B cell (primary cell): ENCODE data around the gene TRAF3. TPM values are rescaled to one million over a fixed set of nuclear protein-coding genes. Genes with fewer than 3 reads are reported as not detected.

Experiments
- ATAC-seq: fragments of 200-7000 bp; cut with Tn5 transposase; one replicate; pipeline ENCODE4 v1.10.0; 2021; ENCODE audit warnings: low read depth, mild to moderate bottlenecking, moderate number of reproducible peaks, moderate library complexity
- CTCF ChIA-PET: fragments of 350-600 bp; sonication (Branson Sonifier 250); formaldehyde crosslinking; loops from one replicate; lab custom pipeline; 2021; ENCODE audit warnings: antibody characterized with exemption, inconsistent platforms; lab: Charles Lee
- POLR2A ChIA-PET: fragments of 350-600 bp; sonication (Branson Sonifier 250); formaldehyde crosslinking; loops from one replicate; lab custom pipeline; 2021; ENCODE audit warnings: antibody characterized with exemption; lab: Charles Lee
- DNase-seq: peaks from one replicate; pipeline ENCODE4 v3.0.0; 2013
- H2AFZ ChIP-seq: 2 replicates; pipeline ENCODE4 v1.6.1; 2012; ENCODE audit warnings: mild to moderate bottlenecking, low read depth, low read length; ENCODE audit not compliant: insufficient read depth, poor library complexity, severe bottlenecking
- H3K27ac ChIP-seq, 2 donors: 1 replicate in 1 of 2; 2 replicates in 1 of 2; pipeline ENCODE4 v1.5.1; 2012 to 2013; ENCODE audit warnings: low read length in 2 of 2, mild to moderate bottlenecking in 2 of 2, moderate library complexity in 1 of 2
- H3K27me3 ChIP-seq, 4 experiments: fragments of 200-600 bp in 1 of 4; sonication (generic) in 1 of 4; replicated peaks in 1 of 4; 1 replicate in 2 of 4; 2 replicates in 2 of 4; pipeline versions ENCODE4 v1.6.1 to v1.7.0; 2013 to 2016; ENCODE audit warnings: low read length in 3 of 4, mild to moderate bottlenecking in 2 of 4, mixed read lengths in 1 of 4, moderate library complexity in 1 of 4; ENCODE audit not compliant: insufficient read depth in 4 of 4, control insufficient read depth in 3 of 4; ENCODE audit errors: control extremely low read depth in 1 of 4
- H3K36me3 ChIP-seq, 2 experiments: replicated peaks in 1 of 2; 1 replicate in 1 of 2; 2 replicates in 1 of 2; pipeline versions ENCODE4 v1.6.1 to v1.7.1; 2013; ENCODE audit warnings: low read length in 1 of 2; ENCODE audit not compliant: insufficient read depth in 2 of 2, control insufficient read depth in 1 of 2; ENCODE audit errors: control extremely low read depth in 1 of 2, extremely low read depth in 1 of 2
- H3K4me1 ChIP-seq, 2 donors: fragments of 200-600 bp in 1 of 2; sonication (generic) in 1 of 2; 1 replicate in 1 of 2; 2 replicates in 1 of 2; pipeline versions ENCODE4 v1.5.1 to v1.6.1; 2013 to 2017; ENCODE audit warnings: low read length in 2 of 2; ENCODE audit not compliant: control insufficient read depth in 2 of 2, insufficient read depth in 2 of 2
- H3K4me2 ChIP-seq: replicated peaks from 2 replicates; pipeline ENCODE3; 2012; ENCODE audit warnings: mild to moderate bottlenecking, low read depth, low read length; ENCODE audit not compliant: poor library complexity, severe bottlenecking
- H3K4me3 ChIP-seq, 5 experiments: fragments of 200-600 bp in 1 of 5; sonication (generic) in 1 of 5; 1 replicate in 3 of 5; 2 replicates in 2 of 5; pipeline versions ENCODE4 v1.5.1 to v1.7.0; 2011 to 2016; ENCODE audit warnings: low read length in 4 of 5, mild to moderate bottlenecking in 4 of 5, low read depth in 2 of 5, control low read depth in 1 of 5, moderate library complexity in 1 of 5; ENCODE audit not compliant: insufficient read depth in 1 of 5; ENCODE audit errors: control extremely low read depth in 1 of 5, extremely low read depth in 1 of 5
- H3K79me2 ChIP-seq: fragments of 200-600 bp; sonication (generic); one replicate; pipeline ENCODE4 v1.6.0; 2016; ENCODE audit warnings: low read length; ENCODE audit not compliant: control insufficient read depth, insufficient read depth
- H3K9ac ChIP-seq: fragments of 200-600 bp; sonication (generic); 2 replicates; pipeline ENCODE4 v1.6.1; 2017; ENCODE audit warnings: mild to moderate bottlenecking, low read length, moderate library complexity
- H3K9me3 ChIP-seq, 3 donors: one replicate each; pipeline versions ENCODE4 v1.6.1 to v1.7.1; 2013; ENCODE audit warnings: low read length in 2 of 3; ENCODE audit not compliant: control insufficient read depth in 2 of 3, insufficient read depth in 1 of 3; ENCODE audit errors: control extremely low read depth in 1 of 3
- H4K20me1 ChIP-seq: 2 replicates; pipeline ENCODE4 v1.6.0; 2012; ENCODE audit warnings: mild to moderate bottlenecking, low read length; ENCODE audit not compliant: insufficient read depth, control insufficient read depth, poor library complexity, severe bottlenecking
- H3K27ac Mint-ChIP-seq: one replicate; pipeline ENCODE4 v1.8.0; 2021; ENCODE audit warnings: mixed read lengths
- H3K27me3 Mint-ChIP-seq: one replicate; pipeline ENCODE4 v1.8.0; 2021; ENCODE audit warnings: mixed read lengths
- H3K4me1 Mint-ChIP-seq: one replicate; pipeline ENCODE4 v1.8.0; 2021; ENCODE audit warnings: mixed read lengths
- H3K4me3 Mint-ChIP-seq: one replicate; pipeline ENCODE4 v1.8.0; 2021; ENCODE audit warnings: mixed read lengths
- H3K9me3 Mint-ChIP-seq: one replicate; pipeline ENCODE4 v1.8.0; 2022; ENCODE audit warnings: mixed read lengths; ENCODE audit not compliant: insufficient read depth
- CTCF ChIP-seq: fragments of 200-600 bp; IDR thresholded peaks from one replicate; pipeline ENCODE4 v1.8.0; 2022; ENCODE audit warnings: antibody characterized with exemption, mild to moderate bottlenecking
- EZH2 ChIP-seq: IDR thresholded peaks from 2 replicates; pipeline ENCODE4 v1.6.1; 2012; ENCODE audit warnings: borderline replicate concordance, low read depth, mild to moderate bottlenecking, moderate library complexity, low read length; ENCODE audit not compliant: insufficient read depth, poor library complexity, severe bottlenecking
- WGBS: methylation state at CpG from one replicate; pipeline ENCODE4 v1.1.5; 2013; ENCODE audit warnings: missing lambda C conversion rate; ENCODE audit not compliant: insufficient coverage; 5-methylcytosine and 5-hydroxymethylcytosine counted together
- intact Hi-C: fragments of 100-400 bp; cut with micrococcal nuclease; formaldehyde crosslinking; loops from one replicate; pipeline ENCODE4 v1.10.0; 2022
- polyA plus RNA-seq: library from polyadenylated mRNA; depleted of rRNA; stranded (reverse); fragments of >200 nt; gene quantifications from 2 replicates; pipeline ENCODE4 v1.2.3, GENCODE V29; 2012
- total RNA-seq, 2 donors: library from RNA; stranded (reverse); fragments of 120-200 nt in 1 of 2; gene quantifications; 1 replicate in 1 of 2; 2 replicates in 1 of 2; pipeline versions ENCODE4 v1.2.3 to v1.2.4, GENCODE V29; 2013 to 2022

TRAF3 gene
- total and polyA plus RNA-seq, 2 donors (not counting 1 experiment from before 2014, with no cell fraction given) = 42.8 to 89.8 TPM

DNA sequence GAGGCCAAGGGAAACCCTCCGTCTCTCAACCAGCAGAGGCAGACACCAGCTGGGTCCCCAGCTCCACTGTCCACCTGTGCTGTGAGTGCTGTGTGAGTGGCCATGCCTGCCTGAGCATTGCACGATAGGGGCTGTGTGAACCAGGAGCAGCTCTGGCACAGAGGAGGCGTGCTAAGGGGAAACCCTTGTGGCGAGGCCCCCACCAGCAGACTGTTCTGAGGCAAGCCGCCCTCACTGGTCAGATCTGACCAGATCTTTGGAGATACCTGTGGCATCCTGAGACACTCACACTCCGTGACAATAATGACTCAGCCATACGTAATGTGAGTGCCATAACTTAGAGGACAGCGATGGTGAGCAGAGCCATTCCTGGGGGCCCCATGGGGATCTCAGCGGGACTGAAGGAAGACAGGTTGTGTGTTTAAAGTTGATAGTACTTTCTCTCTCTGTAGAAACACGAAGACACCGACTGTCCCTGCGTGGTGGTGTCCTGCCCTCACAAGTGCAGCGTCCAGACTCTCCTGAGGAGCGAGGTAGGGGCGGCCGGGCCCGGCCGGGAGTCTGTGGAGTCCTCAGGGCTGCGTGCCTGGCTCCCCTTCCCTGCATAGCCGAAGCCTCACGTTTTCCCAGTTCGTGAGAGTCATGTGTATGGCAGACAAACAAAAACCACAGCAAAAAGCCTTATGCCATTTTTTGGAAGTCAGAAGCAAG is 108.6 kb downstream of the TRAF3 start:
- POLR2A ChIA-PET = no interaction called here
- H3K27ac ChIP-seq = no peak overlapping the region
- Mint-ChIP-seq H3K4me1 (no peaks in the 10 kb centered on the region), H3K4me3 (no peak overlapping the region), H3K27me3 (no peaks in the 10 kb centered on the region), H3K27ac (no peak overlapping the region), H3K9me3 (no peaks in the 10 kb centered on the region)
- peaks cover 0 to 71% of the 10 kb centered on the region in 2 experiments for H3K36me3 ChIP-seq
- H3K4me1 ChIP-seq = no peaks in the 10 kb centered on the region
- no peak overlapping the region for H3K4me3 ChIP-seq
- H3K4me2 ChIP-seq = no peak overlapping the region
- H3K9me3 ChIP-seq = no peaks in the 10 kb centered on the region
- H4K20me1 ChIP-seq = no peaks in the 10 kb centered on the region
- H3K27me3 ChIP-seq = no peaks in the 10 kb centered on the region
- DNase-seq (no peak), ATAC-seq (no peak)
- H2AFZ ChIP-seq = no peak overlapping the region
- CTCF ChIA-PET = no interaction called here
- intact Hi-C loops = no loop called here
- 94% methylated on average over 20 of the region's 22 CpGs for WGBS
- H3K79me2 ChIP-seq = peaks cover 3% of the 10 kb centered on the region
- TF ChIP-seq EZH2 = no peak
- no peak for TF ChIP-seq CTCF
- H3K9ac ChIP-seq = no peak overlapping the region

DNA sequence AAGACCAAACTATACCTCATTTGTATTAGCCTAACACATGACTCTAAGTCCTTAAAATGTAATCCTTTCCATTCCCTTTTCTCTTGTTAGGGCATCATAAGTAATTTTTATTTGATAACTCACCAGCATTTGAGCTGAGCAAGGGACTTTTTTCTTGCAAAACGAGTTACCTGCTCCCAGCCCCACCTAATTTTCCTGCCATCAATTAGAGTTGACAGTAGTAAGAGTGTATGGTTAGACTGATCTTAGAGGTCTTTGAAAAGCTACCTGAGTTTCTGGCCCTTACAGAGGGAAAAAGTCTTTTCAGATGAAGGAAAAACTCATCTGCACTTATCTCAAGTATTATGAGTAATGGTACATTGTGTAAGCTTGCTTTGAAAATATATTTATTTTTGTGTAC is 111.5 kb downstream of the TRAF3 start:
- DNase-seq (no peak), ATAC-seq (no peak)
- Histone ChIP-seq H3K27me3 (no peaks in the 10 kb centered on the region), H3K4me3 (no peak overlapping the region), H3K9me3 (no peaks in the 10 kb centered on the region), H3K27ac (no peak overlapping the region), H4K20me1 (no peaks in the 10 kb centered on the region), H3K36me3 (peaks cover 0 to 69% of the 10 kb centered on the region in 2 experiments), H2AFZ (no peak overlapping the region), H3K79me2 (peaks cover 3% of the 10 kb centered on the region), H3K4me1 (no peaks in the 10 kb centered on the region), H3K9ac (no peak overlapping the region), H3K4me2 (no peak overlapping the region)
- TF ChIP-seq EZH2 (no peak), CTCF (no peak)
- Mint-ChIP-seq H3K27ac (no peak overlapping the region), H3K4me3 (no peak overlapping the region), H3K27me3 (no peaks in the 10 kb centered on the region), H3K9me3 (no peaks in the 10 kb centered on the region), H3K4me1 (no peaks in the 10 kb centered on the region)
- ChIA-PET POLR2A (no interaction called here), CTCF (interaction anchor here (1.1 kb wide), 1 partner anchor 8 kb away, joined by 3 read pairs; no protein-coding TSS in a partner anchor)
- intact Hi-C loops = no loop called here
- no CpG with 5 or more reads among the region's 1 CpG for WGBS
